Measurements from ENCODE around the gene SYNDIG1. TPM values are rescaled to one million over a fixed set of nuclear protein-coding genes. Genes with fewer than 3 reads are reported as not detected.

Gene SYNDIG1
- total and polyA plus RNA-seq, 9 of the 15 experiments (the other 6 are each of a cell fraction or from before 2014, with no cell fraction given): not detected

- TF ChIP-seq GTF3C2 (IDR thresholded peaks at IDR 0.05; ENCODE audit: borderline replicate concordance, extremely low read depth, insufficient read length) (no peak), PBX2 (CRISPR knock-in tag; IDR thresholded peaks at IDR 0.05; ENCODE audit: low read depth) (no peak), PBX2 (tag; conservative IDR thresholded peaks at IDR 0.05; ENCODE audit: low read depth) (no peak), ZMIZ1 (IDR thresholded peaks at IDR 0.05; ENCODE audit: low read depth in 2 of 2, low read length in 2 of 2) (no peak)
Observed at GRCh38 chr20:24617080-24617432, 147.6 kb downstream of the SYNDIG1 start (continued).
